HepG2 (cell line): ENCODE data around the gene ATF6. TPM values are rescaled to one million over a fixed set of nuclear protein-coding genes. Genes with fewer than 3 reads are reported as not detected.

ENCODE experiments used
- ATAC-seq: fragments of 200-7000 bp; cut with Tn5 transposase; 3 replicates; pipeline ENCODE4 v1.9.1; 2020; ENCODE audit warnings: mild to moderate bottlenecking, moderate library complexity
- BruUV-seq: library from RNA; stranded (reverse); fragments of 400-500 nt; replicated peaks from 2 replicates; lab custom pipeline; 2021; lab: Mats Ljungman, UMichigan
- CTCF ChIA-PET: fragments of 300-600 bp; formaldehyde crosslinking; extraction: SDS; loops from one replicate; lab custom pipeline; 2021; ENCODE audit warnings: low total read pairs, inconsistent platforms, low intra/inter-chr PET ratio; lab: Yijun Ruan, JAX
- POLR2A ChIA-PET: fragments of 350-600 bp; sonication (Branson Sonifier 250); formaldehyde crosslinking; loops from one replicate; lab custom pipeline; 2020; ENCODE audit warnings: antibody characterized with exemption, inconsistent platforms; lab: Yijun Ruan, JAX
- DNase-seq: peaks from one replicate; pipeline ENCODE4 v3.0.0-alpha.2; 2015; ENCODE audit warnings: low spot score
- FAIRE-seq: peaks from 3 replicates; lab custom pipeline; 2011; peaks lifted over from hg19 to GRCh38; lab: Jason Lieb, UNC
- H2AFZ ChIP-seq: one replicate; pipeline ENCODE4 v1.6.1; 2011; ENCODE audit warnings: low read length, inconsistent platforms
- H3K27ac ChIP-seq: fragments of 300-600 bp; 3 replicates; pipeline ENCODE4 v1.8.0; 2011; ENCODE audit warnings: mixed run types, mild to moderate bottlenecking, mixed read lengths, low read length, inconsistent platforms; ENCODE audit not compliant: insufficient read depth; ENCODE audit errors: extremely low read length
- H3K27me3 ChIP-seq, 2 experiments: fragments of 200-600 bp in 1 of 2; 2 replicates in 1 of 2; 3 replicates in 1 of 2; pipeline versions ENCODE4 v1.6.0 to v1.8.0; 2011; ENCODE audit warnings: low read length in 2 of 2, mild to moderate bottlenecking in 2 of 2, moderate library complexity in 2 of 2, inconsistent platforms in 1 of 2; ENCODE audit not compliant: insufficient read depth in 2 of 2, control insufficient read depth in 1 of 2
- H3K36me3 ChIP-seq, 2 experiments: fragments of 200-600 bp in 1 of 2; replicated peaks in 1 of 2; 2 replicates in 1 of 2; 3 replicates in 1 of 2; pipeline versions ENCODE4 v1.5.1 to v1.8.0; 2011; ENCODE audit warnings: low read length in 2 of 2, inconsistent platforms in 1 of 2; ENCODE audit not compliant: insufficient read depth in 2 of 2, control insufficient read depth in 1 of 2
- H3K4me1 ChIP-seq: 2 replicates; pipeline ENCODE4 v1.5.1; 2012; ENCODE audit warnings: low read length, inconsistent platforms; ENCODE audit not compliant: insufficient read depth
- H3K4me2 ChIP-seq: 2 replicates; pipeline ENCODE4 v1.6.0; 2011; ENCODE audit warnings: low read depth, low read length, inconsistent platforms
- H3K4me3 ChIP-seq, 3 experiments: fragments of 200-600 bp in 1 of 3; sonication (generic), shearing (Covaris generic) in 1 of 3; replicated peaks in 1 of 3; 2 replicates each; pipeline ENCODE4 v1.5.1; 2011 to 2016; ENCODE audit warnings: low read length in 3 of 3, inconsistent platforms in 2 of 3, low read depth in 2 of 3, mild to moderate bottlenecking in 2 of 3, control low read depth in 1 of 3, mixed read lengths in 1 of 3; ENCODE audit not compliant: insufficient read depth in 1 of 3
- H3K79me2 ChIP-seq: one replicate; pipeline ENCODE4 v1.6.1; 2011; ENCODE audit warnings: low read length, inconsistent platforms; ENCODE audit not compliant: insufficient read depth
- H3K9ac ChIP-seq: 2 replicates; pipeline ENCODE4 v1.6.0; 2011; ENCODE audit warnings: mild to moderate bottlenecking, low read depth, low read length, inconsistent platforms; ENCODE audit not compliant: insufficient read depth
- H3K9me3 ChIP-seq: 2 replicates; pipeline ENCODE4 v1.5.1; 2012; ENCODE audit warnings: mild to moderate bottlenecking, low read length
- H4K20me1 ChIP-seq: 2 replicates; pipeline ENCODE4 v1.6.0; 2011; ENCODE audit warnings: inconsistent platforms, mild to moderate bottlenecking, low read length, moderate library complexity; ENCODE audit not compliant: insufficient read depth
- NKX3-1 ChIP-seq: sonication (generic); formaldehyde crosslinking; IDR thresholded peaks from 2 replicates; pipeline ENCODE4 v1.5.0; 2020; ENCODE audit warnings: missing genetic modification reagents
- PITX1 ChIP-seq: sonication (generic); formaldehyde crosslinking; IDR thresholded peaks from 2 replicates; pipeline ENCODE4 v1.5.1; 2020; ENCODE audit warnings: mild to moderate bottlenecking, missing genetic modification reagents
- PPARG ChIP-seq: conservative IDR thresholded peaks from 2 replicates; pipeline ENCODE4 v1.6.1; 2016; ENCODE audit warnings: missing biosample characterization, missing genetic modification reagents
- SRSF9 ChIP-seq: fragments of 200-400 bp; formaldehyde crosslinking; IDR thresholded peaks from 2 replicates; pipeline ENCODE4 v1.6.1; 2018; ENCODE audit warnings: borderline replicate concordance, mild to moderate bottlenecking, low read depth, low read length; ENCODE audit not compliant: insufficient read depth, poor library complexity, severe bottlenecking
- ZNF790 ChIP-seq: sonication (generic); formaldehyde crosslinking; IDR thresholded peaks from 2 replicates; pipeline ENCODE4 v1.8.0; 2022; ENCODE audit warnings: missing genetic modification reagents, mild to moderate bottlenecking, borderline replicate concordance
- WGBS: methylation state at CpG from one replicate; pipeline ENCODE4 v1.1.6; 2017; ENCODE audit warnings: low lambda C conversion rate; 5-methylcytosine and 5-hydroxymethylcytosine counted together
- in situ Hi-C: cut with HindIII; loops from 2 replicates; pipeline ENCODE4 v1.10.0; 2017; ENCODE audit warnings: low pct_unique_long_range_greater_than_20kb; ENCODE audit not compliant: extremely low pct_ligation_motif_present
- intact Hi-C: fragments of 100-400 bp; cut with micrococcal nuclease; formaldehyde crosslinking; loops from one replicate; pipeline ENCODE4 v1.10.0; 2022; ENCODE audit not compliant: unreplicated experiment
- polyA plus RNA-seq, 8 experiments: library from polyadenylated mRNA; depleted of rRNA in 3 of 8; stranded (reverse) in 7 of 8; unstranded in 1 of 8; fragments of >200 nt; fragmentation: Illumina TruSeq in 4 of 8; extraction: Trizol in 4 of 8; gene quantifications; 2 replicates each; pipeline versions ENCODE4 v1.2.1 to v1.2.3, GENCODE V29; 2011 to 2016; ENCODE audit warnings: low read depth in 4 of 8, missing spikeins in 1 of 8, mixed read lengths in 1 of 8; ENCODE audit not compliant: insufficient read depth in 1 of 8
- total RNA-seq, 5 experiments: library from RNA; depleted of rRNA; stranded (reverse); fragments of >200 nt; fragmentation: Illumina TruSeq; extraction: Trizol; gene quantifications; 2 replicates each; pipeline ENCODE4 v1.2.3, GENCODE V29; 2016; ENCODE audit warnings: low read depth in 1 of 5
- TF ChIP-seq, protein P1 (sequence below): IDR thresholded peaks from 2 replicates; pipeline ENCODE4 v1.4.0; 2020; ENCODE audit warnings: mild to moderate bottlenecking, missing genetic modification reagents
- TF ChIP-seq, protein P2 (sequence below): sonication (generic); formaldehyde crosslinking; IDR thresholded peaks from 2 replicates; pipeline ENCODE4 v1.8.1; 2023; ENCODE audit warnings: mild to moderate bottlenecking, moderate library complexity, missing genetic modification reagents

Gene ATF6
- total and polyA plus RNA-seq, 2 of the 13 experiments (the other 11 are each of a cell fraction or from before 2014, with no cell fraction given), result 13.2 to 14.5 TPM

- no TSS peak for BruUV-seq
- H3K4me3 ChIP-seq, result no peak overlapping the region
- in situ Hi-C loops (no loop called here), intact Hi-C loops (no loop called here)
- TF ChIP-seq ZNF790 (CRISPR knock-in tag) (no peak), PPARG (no peak), NKX3-1 (no peak), PITX1 (CRISPR knock-in tag) (no peak), SRSF9 (no peak)
- TF ChIP-seq, protein P1, sequence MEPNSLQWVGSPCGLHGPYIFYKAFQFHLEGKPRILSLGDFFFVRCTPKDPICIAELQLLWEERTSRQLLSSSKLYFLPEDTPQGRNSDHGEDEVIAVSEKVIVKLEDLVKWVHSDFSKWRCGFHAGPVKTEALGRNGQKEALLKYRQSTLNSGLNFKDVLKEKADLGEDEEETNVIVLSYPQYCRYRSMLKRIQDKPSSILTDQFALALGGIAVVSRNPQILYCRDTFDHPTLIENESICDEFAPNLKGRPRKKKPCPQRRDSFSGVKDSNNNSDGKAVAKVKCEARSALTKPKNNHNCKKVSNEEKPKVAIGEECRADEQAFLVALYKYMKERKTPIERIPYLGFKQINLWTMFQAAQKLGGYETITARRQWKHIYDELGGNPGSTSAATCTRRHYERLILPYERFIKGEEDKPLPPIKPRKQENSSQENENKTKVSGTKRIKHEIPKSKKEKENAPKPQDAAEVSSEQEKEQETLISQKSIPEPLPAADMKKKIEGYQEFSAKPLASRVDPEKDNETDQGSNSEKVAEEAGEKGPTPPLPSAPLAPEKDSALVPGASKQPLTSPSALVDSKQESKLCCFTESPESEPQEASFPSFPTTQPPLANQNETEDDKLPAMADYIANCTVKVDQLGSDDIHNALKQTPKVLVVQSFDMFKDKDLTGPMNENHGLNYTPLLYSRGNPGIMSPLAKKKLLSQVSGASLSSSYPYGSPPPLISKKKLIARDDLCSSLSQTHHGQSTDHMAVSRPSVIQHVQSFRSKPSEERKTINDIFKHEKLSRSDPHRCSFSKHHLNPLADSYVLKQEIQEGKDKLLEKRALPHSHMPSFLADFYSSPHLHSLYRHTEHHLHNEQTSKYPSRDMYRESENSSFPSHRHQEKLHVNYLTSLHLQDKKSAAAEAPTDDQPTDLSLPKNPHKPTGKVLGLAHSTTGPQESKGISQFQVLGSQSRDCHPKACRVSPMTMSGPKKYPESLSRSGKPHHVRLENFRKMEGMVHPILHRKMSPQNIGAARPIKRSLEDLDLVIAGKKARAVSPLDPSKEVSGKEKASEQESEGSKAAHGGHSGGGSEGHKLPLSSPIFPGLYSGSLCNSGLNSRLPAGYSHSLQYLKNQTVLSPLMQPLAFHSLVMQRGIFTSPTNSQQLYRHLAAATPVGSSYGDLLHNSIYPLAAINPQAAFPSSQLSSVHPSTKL (CRISPR knock-in tag), result no peak
- TF ChIP-seq, protein P2, sequence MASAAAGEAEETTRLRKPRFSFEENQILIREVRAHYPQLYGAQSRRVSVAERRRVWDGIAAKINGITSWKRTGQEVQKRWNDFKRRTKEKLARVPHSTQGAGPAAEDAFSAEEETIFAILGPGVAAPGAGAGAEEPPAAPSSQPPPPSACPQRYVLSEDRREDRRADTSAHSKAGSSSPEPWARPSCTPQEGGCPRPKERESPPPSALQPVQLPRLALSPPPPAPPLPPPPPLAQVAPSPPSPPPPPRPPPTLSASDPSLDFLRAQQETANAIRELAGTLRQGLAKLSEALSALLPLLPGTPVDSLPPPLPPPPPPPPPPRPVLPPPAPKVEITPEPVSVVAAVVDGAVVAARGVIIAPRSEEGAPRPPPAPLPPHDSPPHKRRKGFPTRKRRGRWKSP (CRISPR knock-in tag), result no peak
- no peaks in the 10 kb centered on the region for H4K20me1 ChIP-seq
- no peak overlapping the region for H3K4me2 ChIP-seq
- no peak overlapping the region for H3K27ac ChIP-seq
- no peak overlapping the region for H2AFZ ChIP-seq
- no peak for ATAC-seq
- DNase-seq, result no peak
- H3K9ac ChIP-seq, result no peak overlapping the region
- H3K36me3 ChIP-seq, result no peaks in the 10 kb centered on the region
- H3K27me3 ChIP-seq, result peaks cover 3 to 9% of the 10 kb centered on the region in 2 experiments; a peak in 2 of 5 replicates
- no peak for FAIRE-seq
- no peaks in the 10 kb centered on the region for H3K4me1 ChIP-seq
- H3K9me3 ChIP-seq, result no peaks in the 10 kb centered on the region
- ChIA-PET CTCF (no interaction called here), POLR2A (no interaction called here)
- WGBS, result 40% methylated on average over 8 of the region's 8 CpGs
- H3K79me2 ChIP-seq, result no peaks in the 10 kb centered on the region
Measured at GRCh38 chr1:161718559-161719324, 47.4 kb upstream of the ATF6 start.
